GM12892 (cell line): ENCODE data around the gene SLCO4A1.

Experiments
- POLR2A ChIP-seq: IDR thresholded peaks from 2 replicates; pipeline ENCODE4 v1.6.1; 2011; ENCODE audit warnings: low read depth, low read length, control low read depth
- POLR2AphosphoS5 ChIP-seq: IDR thresholded peaks from 2 replicates; pipeline ENCODE4 v1.6.1; 2011; ENCODE audit warnings: low read depth, low read length, control low read depth
- TAF1 ChIP-seq: IDR thresholded peaks from 2 replicates; pipeline ENCODE4 v1.6.1; 2011; ENCODE audit warnings: low read depth, mild to moderate bottlenecking, control low read depth, low read length, borderline replicate concordance

DNA sequence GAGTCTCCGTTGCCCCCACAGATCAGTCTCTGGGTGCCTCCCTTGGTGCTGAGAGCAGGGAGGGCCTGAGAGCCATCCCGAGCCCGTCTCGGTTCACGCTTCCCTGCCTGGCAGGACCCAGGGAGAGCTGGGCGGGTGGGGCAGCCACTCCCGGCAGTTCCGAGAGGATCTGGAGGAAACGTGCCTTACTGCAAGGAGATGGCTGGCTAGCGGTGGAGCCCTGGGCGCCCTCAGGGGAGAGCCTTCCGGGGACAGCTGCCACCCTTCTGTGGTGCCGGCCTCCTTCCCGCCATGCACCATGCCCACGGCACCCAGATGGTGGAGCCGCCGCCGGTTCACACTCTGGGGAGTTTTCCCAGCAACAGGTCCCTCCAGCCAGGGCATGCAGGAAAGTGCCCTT lies 45.8 kb upstream of the SLCO4A1 start:
- no peak for TF ChIP-seq POLR2AphosphoS5
- no peak for TF ChIP-seq TAF1
- TF ChIP-seq POLR2A = no peak
